ENCODE measurements around the gene TBRG4.
"Not testable (repeated sequence)": the region's sequence is repeated elsewhere in the genome, so short reads cannot be mapped to it uniquely, and the experiment has no call there.

Gene TBRG4

DNA sequence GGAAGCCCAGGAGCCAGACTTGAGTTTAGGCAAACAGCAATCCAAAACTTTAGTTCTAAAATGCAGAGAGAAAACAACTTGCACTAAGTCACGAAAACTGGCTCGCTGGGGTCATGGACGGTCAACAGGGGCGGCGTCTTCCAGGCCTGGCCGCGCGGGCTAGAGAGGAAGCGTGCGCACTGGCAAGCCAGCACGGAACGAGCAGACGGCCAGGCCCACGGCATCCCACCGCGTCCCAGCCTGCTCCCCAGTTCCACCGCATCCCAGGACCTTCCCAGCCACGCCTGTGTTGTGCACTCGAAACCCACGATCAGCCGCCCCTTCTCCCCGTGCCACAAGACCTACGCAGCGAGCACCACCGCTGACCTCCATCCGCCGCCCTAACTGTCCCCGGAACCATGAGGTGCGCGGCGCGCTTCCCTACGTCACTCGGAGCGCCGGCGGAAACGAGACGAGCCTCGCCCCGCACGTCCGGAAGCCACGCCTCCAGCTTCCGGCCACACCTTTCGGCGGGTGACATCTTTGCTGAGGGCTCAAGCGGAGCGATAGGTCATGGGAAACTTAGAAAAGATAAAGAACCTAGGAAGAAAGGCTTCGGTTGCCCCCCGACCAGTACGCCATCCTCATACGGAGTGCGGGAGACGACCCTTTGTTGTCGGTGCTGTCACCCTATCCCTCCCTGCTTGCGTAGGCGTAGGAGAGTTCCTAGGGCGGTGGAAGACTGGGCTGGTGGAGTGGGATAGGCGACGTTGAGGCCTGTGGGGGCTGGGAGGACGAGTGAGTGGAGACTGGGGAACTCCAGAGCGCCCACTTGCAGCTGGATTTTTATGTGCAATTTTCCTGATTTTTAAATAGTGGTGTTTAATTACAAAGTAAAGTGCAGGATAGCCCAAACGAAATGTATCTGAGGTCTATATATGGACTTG is at the start of gene TBRG4:
Gene TBRG4, minus strand, starts transcription at position 400 of the 926 bp plus-strand sequence. CDS start 2,460 bp downstream, outside the sequence.
- peak; percentile 97 for DNase-seq (ENCODE audit: low read depth)

DNA sequence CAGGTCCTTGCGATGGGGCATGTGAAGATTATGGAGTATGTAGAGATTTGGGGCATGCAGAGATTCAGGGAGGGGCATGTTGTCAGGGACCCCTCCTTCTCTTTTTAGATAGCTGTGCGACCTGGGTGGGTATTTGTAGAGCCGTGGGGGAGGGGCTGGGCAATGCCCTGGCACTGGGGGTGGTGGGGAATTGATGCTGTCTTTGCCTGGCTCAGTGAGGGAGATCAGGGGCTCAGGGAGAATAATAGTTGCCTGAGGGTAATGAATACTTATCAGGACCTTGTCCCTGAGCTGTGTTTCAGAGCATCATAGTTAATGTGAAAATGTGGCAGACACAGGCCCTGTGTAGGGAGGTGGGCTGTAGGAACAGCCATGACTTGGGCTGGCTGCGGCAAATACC is 49.6 kb upstream of the TBRG4 start:
- no peak for DNase-seq (ENCODE audit: low read depth)

DNA sequence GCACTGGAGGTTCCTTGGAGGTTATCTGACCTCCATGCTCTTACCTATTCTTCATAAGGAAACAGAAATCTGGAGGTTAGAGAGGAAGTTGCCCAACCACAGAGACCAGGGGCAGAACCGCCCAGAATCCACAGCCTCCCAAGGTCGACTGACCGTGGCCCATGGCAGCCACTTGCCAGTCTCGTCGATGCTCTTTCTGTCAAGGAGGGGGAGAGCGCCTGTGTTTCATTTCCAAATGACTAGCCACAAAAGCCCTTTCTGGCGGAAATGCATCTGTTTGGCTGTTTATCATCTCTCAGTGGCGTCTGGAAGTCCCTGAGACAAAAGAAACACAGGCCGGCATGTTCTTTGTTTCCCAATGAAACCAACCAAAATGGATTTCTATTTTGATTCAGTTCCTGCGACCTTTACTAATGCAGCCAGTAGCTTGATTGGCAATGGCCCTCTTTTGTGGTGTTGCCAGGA is 49.0 kb upstream of the TBRG4 start:
- DNase-seq (ENCODE audit: low read depth): no peak

DNA sequence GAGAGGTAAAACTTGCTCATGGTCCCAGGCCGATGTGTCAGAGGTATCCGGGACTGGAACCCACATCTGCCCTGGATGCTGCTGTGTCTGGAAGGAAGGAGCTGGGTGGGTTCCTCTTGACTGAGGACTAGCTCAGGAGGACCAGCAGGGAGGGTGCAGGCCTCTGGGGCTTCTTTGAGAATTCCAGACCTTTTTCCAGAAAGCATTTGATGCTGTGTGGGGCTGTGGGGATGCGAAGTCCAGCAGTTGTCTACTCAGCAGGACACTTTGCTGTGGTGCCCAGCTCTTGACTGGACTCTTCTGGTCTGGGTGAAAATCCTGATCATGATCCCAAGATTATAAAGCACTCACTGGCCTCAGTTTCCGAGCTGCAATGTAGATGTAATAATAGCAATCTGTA is 47.8 kb upstream of the TBRG4 start:
- DNase-seq (ENCODE audit: low read depth): no peak

DNA sequence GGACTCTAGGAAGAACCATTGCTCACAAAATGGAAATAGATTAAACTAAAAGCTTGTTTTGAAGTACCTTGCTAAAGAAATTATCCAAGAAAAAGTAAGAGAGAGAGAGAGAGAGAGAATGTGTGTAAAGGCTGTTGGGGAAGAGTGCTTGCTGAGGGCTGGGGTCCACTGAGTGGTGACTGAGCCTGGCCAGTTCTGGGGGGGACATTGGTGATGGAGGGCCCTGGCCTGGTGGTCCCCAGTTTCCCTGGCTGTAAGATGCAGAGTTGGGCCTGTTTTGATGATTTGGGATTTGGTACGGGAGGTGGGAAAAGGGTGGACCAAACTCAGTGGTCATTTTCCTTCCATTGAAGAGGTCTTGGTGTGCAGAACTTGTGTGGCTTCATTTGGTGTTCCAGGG is 47.0 kb upstream of the TBRG4 start:
- no peak for DNase-seq (ENCODE audit: low read depth)

DNA sequence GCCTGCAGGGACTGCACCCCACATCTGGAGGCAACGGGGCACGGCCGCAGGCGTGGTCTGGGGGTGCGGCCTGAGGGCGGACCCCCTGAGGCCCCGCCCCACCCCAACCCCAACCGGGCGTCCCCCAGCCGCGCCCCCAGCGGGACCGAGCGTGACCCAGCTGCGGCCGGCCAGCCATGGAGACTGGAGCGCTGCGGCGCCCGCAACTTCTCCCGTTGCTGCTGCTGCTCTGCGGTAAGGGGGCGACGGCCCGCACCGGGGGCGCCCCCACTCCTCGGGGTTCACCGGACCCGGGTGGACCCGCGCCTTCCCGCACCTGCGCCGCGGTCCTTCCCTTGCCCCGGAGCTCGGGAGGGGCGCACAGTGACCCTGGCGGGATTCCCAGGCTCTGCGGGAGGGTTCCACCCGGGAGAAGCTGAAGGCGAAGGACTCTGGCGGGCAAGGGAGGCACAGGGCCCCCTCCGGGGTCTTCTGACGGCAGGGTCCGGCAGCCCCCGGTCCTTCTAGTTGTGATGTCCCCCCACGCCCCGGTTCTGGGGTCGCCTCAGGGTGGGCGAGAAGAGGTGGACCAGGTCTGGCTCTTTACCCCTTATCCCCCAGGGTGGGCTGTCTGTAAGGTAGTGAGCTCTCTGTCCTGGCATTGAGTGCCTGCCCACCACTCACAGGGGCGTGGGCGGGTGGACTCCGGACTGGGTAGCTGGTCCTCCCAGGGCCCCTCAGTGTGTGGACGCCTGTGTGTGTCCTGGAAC is 46.3 kb upstream of the TBRG4 start, which contains the start of gene RAMP3:
Gene RAMP3, plus strand, starts transcription at position 139 of the 749 bp plus-strand sequence. Its CDS starts 38 bp downstream, at position 177.
- no peak for DNase-seq (ENCODE audit: low read depth)

DNA sequence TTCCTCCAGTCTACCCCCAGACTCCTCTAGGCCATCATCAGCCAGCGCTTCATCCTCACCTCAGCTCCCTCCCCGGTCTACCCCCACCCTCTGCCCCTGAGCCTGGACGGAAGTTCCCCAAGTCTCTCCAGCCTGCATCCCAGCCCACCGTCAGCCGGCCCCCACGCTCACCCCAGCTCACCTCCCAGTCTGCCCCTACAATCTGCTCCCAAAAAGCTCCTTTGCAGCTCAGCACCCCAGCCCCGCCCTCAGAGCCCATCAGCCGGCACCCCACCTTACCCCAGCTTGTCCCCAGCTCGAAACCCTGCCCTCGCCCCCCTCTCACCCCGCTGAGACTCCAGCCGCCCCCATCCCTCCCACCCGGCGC is 45.8 kb upstream of the TBRG4 start:
- DNase-seq (ENCODE audit: low read depth): no peak

DNA sequence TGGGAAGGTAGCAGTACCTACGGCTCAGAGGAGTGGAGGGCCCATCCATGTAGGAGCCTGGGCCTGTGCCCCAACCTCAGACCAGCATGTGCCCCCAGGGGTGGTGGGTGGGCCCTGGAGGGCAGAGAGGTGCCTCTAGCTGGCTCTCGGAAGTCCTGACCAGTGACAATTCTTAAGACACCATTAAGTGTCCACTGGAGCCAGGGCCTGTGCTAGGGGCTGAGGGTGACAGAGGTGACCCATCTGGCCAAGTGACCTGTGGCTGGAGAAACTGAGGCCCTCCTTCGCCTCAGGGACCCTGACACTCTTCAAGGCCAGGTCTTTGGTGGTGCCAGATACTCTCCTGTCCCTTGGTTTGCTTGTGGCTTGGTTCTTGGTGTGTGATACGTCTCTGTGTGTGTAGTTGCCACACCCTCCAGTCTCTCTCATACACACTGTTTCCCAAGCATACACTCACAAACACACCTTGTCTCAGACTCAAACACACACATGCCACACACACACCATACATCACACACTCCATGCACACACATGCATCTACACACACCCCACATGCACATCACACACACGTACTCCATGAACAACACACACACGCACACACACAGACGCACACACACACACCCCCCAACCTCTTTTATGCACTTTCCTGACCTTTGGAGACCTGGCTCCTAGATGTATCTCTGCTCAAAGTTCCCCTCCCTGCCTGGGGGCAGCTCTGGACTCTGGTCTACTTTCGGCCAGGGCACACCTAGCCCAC is 45.2 kb upstream of the TBRG4 start:
- no peak for DNase-seq (ENCODE audit: low read depth)

DNA sequence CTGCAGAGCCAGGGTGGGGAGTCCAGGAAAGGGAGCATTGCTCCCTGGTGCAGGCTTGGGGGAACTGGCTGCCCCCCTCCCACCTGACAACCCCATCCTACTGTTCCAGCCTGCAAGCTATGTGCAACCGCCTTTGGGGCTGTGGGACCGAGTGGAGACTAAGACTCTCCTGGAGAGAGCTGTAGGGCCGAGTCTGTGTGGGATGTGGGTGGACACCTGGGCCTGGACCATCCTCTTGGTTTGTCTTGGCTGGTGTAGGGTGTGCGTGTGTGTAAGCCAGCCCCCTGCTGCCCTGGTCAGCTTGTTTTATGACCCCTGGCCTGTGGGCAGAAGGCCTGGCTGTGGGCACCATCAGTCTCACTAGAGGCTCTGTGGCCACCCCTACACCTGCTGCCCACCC is 44.4 kb upstream of the TBRG4 start:
- DNase-seq (ENCODE audit: low read depth): no peak

DNA sequence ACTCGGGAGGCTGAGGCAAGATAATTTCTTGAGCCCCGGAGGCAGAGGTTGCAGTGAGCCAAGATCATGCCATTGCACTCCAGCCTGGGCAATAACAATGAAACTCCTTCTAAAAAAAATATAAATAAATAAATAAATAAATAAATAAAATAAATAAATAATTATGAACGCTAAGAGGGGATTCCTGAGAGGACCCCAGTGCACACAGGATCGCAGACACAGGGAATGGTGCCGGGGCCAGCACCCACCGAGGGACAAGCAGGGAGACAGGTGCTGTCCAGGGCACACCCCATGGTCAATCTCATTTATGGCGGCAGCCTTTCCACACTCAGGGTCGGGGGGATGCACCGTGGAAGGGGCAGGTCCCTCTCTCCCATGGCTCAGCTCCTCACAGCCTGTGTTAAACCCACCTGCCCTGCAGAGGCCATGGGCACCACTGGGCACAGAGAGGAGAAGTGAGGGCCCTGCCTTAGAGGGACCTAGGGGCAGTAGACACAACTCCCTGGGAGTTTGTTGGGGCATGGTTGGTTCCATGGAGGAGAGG is 43.9 kb upstream of the TBRG4 start:
- DNase-seq (ENCODE audit: low read depth): no peak

DNA sequence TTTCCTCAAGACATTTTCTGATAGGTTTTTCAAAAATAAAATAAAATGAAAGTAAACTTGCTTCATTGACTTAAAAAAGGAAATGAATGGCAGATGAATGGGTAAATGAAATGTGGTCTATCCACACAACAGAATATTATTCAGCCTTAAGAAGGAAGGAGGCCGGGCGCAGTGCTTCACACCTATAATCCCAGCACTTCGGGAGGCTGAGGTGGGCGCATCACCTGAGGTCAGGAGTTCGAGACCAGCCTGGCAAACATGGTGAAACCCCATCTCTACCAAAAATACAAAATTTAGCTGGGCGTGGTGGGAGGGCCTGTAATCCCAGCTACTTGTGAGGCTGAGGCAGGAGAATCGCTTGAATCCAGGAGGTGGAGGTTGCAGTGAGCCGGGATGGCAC is 42.4 kb upstream of the TBRG4 start:
- not testable (repeated sequence) for DNase-seq (ENCODE audit: low read depth)

DNA sequence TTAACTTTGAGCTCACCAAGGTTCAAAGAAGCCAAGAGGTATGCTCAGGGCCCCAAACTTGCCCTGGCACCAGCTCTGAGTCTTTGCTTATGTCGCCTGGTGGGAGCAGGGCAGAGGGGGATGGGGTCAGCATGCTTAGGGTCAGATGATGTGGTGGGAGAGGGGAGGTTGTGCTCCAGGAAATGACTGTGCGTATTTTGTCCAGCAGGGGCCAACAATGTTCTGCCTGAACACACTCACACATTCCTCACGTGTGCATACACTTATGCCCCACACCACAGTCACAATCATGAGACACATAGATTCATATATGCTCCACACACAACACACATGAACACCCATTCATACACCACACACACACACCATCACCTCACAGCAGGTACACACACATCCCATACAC is 41.7 kb upstream of the TBRG4 start:
- no peak for DNase-seq (ENCODE audit: low read depth)

DNA sequence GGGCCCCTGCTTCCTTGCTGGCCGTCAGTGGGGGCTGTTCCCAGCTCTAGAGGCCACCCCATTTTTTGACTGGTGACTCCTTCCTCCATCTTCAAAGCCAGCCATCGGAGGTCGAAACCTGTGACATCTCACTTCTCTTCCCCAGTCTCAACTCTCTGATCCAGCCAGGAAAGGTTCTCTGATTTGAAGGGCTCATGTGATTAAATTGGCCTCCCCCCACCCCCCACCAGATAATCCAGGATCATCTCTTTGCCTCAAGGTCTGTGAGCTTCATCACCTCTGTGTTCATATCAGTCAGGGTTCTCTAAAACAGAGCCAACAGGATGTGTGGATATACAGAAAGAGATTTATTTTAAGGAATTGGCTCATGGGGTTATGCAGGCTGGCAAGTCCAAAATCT is 40.5 kb upstream of the TBRG4 start:
- DNase-seq (ENCODE audit: low read depth): no peak

DNA sequence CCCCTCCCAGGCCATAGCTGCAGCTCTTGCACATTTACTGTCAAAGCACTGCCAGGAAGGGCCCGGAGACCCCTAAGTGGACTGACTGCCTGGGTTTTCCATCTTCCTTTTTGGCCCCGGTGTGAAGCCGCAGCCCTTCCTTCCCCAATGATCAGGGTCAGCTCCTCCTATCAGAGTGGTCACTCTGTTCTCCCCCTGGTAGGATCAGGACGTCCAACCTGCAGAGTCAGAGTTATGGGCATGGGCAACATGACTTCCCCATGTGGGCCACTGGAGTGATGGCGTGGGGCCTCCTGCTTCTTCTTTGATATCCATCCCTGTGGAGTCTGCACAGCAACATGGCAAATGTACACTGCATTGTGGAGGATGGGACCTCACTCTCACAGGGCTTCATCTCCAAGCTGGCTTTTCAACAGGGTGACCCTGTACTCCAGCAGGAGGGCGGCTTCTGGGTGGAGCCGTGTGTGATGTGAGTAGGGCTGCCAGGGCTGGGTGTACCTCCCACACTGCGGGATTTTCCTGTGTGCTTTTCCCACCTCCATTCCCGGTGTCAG is 39.7 kb upstream of the TBRG4 start:
- DNase-seq (ENCODE audit: low read depth): no peak

DNA sequence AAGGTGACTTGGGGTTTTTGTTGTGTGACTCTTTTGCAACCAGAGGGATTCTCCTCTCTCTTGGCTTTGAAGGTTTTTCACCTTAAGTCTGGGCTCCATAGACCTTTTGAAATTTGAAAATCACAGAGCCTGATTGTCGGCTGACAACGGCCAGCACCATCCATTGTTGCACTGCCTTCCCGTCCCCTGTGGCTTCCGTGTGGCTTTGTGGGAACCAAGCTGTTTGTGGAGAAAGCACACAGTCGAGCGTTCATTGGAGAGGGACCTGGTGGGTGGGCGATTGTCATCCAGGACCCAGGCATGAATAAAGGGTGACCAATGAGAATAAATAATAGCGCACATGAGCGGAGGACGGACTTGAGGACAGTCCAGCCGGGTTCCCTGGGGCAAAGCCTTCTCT is 38.7 kb upstream of the TBRG4 start:
- no peak for DNase-seq (ENCODE audit: low read depth)

DNA sequence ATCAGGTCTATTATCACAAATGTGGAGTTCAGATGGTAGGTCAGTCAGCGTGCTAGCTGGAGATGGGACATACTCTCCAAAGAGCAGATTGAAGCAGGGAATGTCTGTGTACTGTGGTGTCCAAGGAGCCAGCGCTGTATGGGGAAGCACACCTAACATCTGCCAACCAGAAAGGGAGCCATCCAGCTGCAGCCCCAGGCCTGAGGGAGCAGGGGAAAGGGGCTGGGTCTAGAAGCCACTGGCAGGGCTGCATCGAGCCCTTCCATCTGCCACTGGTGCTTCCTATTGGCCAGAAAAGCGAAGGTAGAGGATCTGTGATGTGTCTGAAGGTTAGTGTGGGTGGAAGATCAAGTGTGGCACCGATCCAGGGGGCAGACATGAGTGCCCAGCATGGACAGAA is 38.1 kb upstream of the TBRG4 start:
- DNase-seq (ENCODE audit: low read depth): no peak

DNA sequence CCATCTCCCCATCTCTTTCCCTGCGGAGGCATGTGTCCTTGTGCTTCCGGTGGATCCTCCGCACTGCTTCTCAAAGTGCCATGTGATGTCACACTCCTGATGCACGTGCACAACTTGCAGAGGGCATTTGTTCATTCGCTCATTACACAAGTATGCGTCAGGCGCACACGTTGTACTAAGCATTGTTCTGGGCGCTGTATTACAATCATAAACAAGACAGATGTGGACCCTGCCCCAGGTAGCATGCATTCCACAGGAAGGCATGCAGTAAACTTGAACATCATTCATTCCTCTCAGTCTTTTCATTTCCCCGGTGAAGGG is 37.1 kb upstream of the TBRG4 start:
- no peak for DNase-seq (ENCODE audit: low read depth)

DNA sequence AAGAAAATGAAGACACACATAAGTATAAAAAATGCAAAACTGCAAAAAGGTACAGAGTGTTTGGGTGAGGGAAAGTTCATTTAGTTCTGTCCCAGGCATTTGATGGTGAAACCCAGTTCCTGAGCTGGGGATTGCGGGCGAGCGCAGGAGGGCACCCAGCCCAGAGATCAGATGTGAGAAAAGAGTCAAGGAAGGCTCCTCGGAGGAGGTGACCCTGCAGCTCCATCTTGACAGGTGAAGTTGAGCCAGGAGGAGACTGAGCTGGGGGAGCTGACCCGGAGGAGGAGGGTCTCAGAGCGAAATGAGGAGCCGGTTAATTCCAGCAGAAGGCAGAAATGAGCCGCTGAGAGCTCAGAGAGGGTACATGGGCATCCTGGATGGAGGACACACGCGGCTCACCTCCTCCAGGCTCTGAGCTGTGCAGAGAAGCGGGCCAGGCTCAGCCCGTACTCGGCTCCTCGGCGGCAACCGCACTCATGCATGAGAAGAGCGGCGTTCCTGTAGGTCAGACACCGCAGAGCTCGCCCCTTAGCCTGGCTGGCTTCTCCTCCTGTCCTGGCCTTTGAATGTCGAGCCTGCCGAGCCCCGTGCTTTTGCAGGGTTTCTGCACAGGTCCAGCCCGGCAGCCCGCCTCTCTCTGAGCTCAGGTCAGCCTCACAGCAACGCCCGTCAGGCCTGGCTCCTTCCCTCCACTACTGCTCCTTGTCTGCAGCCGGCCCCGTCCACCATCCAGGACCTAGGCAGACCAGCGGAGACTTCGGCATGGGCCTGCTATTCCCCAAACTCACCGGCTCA is 36.6 kb upstream of the TBRG4 start:
- DNase-seq (ENCODE audit: low read depth): no peak

DNA sequence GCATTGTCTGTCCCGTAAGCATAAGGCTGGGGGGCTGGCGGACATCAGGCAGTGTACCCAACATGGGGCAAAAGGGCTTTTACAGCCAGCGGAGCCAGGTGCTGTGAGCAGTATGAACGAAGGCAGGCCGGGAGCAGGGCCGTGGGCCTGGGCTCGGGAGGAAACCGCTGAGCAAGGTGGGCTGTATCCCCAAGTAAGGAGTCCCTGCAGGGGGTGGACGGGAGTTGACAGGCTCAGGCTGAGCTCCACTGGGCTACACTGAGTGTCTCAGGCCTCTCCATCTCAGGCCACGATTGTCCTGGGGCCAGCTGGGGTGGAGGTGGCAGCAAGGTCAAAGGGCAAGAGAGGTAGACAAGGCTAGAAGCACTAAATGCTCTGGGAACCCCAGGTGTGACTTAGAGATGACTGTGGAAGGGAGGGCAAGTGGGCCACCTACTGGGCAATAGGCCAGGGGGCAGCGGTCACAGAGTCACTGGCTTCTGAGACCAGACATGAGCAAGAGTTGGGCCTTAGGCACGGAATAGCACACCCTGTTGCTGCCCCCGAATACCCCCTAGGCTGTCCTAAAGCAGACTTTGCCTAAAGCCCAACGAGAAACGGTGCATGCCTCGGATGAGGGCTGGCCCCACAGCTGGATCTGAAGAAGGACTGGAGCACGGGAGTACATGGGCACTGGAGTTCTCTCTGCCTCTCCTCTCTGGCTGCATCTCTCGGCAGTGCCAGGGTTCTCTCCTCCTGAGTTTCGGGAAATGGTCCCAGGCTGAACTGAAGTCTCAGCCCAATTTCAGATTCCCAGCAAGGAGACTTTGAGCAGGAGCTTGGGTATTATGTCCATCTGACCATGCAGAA is 35.3 kb upstream of the TBRG4 start:
- DNase-seq (ENCODE audit: low read depth): no peak

DNA sequence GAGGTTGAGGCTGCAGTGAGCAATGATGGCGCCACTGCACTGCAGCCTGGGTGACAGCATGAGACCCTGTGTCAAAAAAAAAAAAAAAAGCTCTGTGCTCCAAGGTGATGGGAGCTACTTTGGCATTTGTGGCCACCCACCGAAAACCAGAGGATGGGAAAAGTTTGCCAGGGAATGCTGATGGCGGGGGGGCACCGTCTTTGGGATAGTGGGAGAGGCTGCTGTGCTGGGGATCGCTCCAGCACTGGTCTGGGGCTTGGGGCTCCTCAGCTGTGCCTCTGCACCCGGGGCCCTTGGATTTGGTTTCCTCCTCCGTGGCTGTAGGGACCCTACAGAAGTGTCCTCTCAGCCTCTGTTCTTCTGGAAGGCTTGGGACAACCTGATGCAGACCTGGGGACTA is 34.4 kb upstream of the TBRG4 start:
- DNase-seq (ENCODE audit: low read depth): no peak

All from HS-5 (cell line).